ENCODE measurements around the gene SOS2.

GRCh38 chr14:50082308-50082742, 149.1 kb downstream of the SOS2 start:
- no peak for TF ChIP-seq POLR2A (IDR thresholded peaks at IDR 0.05)
- no peak for TF ChIP-seq CTCF (IDR thresholded peaks at IDR 0.05)

Data from adrenal gland (tissue), 5 donors.